WTC11 (cell line): ENCODE measurements around the gene LDHB. TPM values are rescaled to one million over a fixed set of nuclear protein-coding genes. Genes with fewer than 3 reads are reported as not detected.

ENCODE experiments used
- ATAC-seq: fragments of 200-7000 bp; cut with Tn5 transposase; 2 replicates; pipeline ENCODE4 v1.10.0; 2021; ENCODE audit warnings: mild to moderate bottlenecking, moderate library complexity
- CTCF ChIA-PET: fragments of 300-600 bp; sonication (Branson Sonifier 250); formaldehyde crosslinking; loops from one replicate; lab custom pipeline; 2021; ENCODE audit warnings: antibody characterized with exemption; lab: Charles Lee
- POLR2A ChIA-PET: fragments of 350-600 bp; sonication (Branson Sonifier 250); formaldehyde crosslinking; loops from one replicate; lab custom pipeline; 2021; ENCODE audit warnings: antibody characterized with exemption; lab: Charles Lee
- DNase-seq: peaks from one replicate; pipeline ENCODE4 v3.0.0; 2021; ENCODE audit warnings: low spot score
- H3K27ac Mint-ChIP-seq: 2 replicates; pipeline ENCODE4 v1.8.0; 2021; ENCODE audit warnings: mixed read lengths
- H3K27me3 Mint-ChIP-seq: 2 replicates; pipeline ENCODE4 v1.8.0; 2021; ENCODE audit warnings: low read depth, mild to moderate bottlenecking, moderate library complexity, mixed read lengths
- H3K36me3 Mint-ChIP-seq: 2 replicates; pipeline ENCODE4 v1.8.0; 2021; ENCODE audit warnings: mixed read lengths
- H3K4me1 Mint-ChIP-seq: 2 replicates; pipeline ENCODE4 v1.8.0; 2022; ENCODE audit warnings: mixed read lengths
- H3K4me3 Mint-ChIP-seq: 2 replicates; pipeline ENCODE4 v1.8.0; 2021; ENCODE audit warnings: mild to moderate bottlenecking, moderate library complexity, mixed read lengths
- H3K9me3 Mint-ChIP-seq: 2 replicates; pipeline ENCODE4 v1.8.0; 2021; ENCODE audit warnings: mixed read lengths
- CREB1 ChIP-seq: sonication (generic); formaldehyde crosslinking; IDR thresholded peaks from 2 replicates; pipeline ENCODE4 v1.8.0; 2023; ENCODE audit warnings: mild to moderate bottlenecking, missing genetic modification reagents
- HMGXB4 ChIP-seq: sonication (generic); formaldehyde crosslinking; IDR thresholded peaks from 2 replicates; pipeline ENCODE4 v1.8.1; 2023; ENCODE audit warnings: mild to moderate bottlenecking, moderate library complexity, missing genetic modification reagents
- JAZF1 ChIP-seq: fragments of 250-450 bp; sonication (Bioruptor Pico); IDR thresholded peaks from 2 replicates; pipeline ENCODE4 v1.9.0; 2021; ENCODE audit warnings: moderate library complexity, mild to moderate bottlenecking, inconsistent platforms
- JUN ChIP-seq: sonication (generic); formaldehyde crosslinking; IDR thresholded peaks from 2 replicates; pipeline ENCODE4 v1.8.0; 2023; ENCODE audit warnings: mild to moderate bottlenecking, missing genetic modification reagents
- KAT7 ChIP-seq: sonication (generic); formaldehyde crosslinking; IDR thresholded peaks from 2 replicates; pipeline ENCODE4 v1.8.1; 2023; ENCODE audit warnings: missing genetic modification reagents, mild to moderate bottlenecking, borderline replicate concordance
- MXD4 ChIP-seq: fragments of 250-450 bp; sonication (Bioruptor Pico); IDR thresholded peaks from 2 replicates; pipeline ENCODE4 v1.8.0; 2021; ENCODE audit warnings: mild to moderate bottlenecking, moderate library complexity, borderline replicate concordance
- NR1H2 ChIP-seq: sonication (generic); formaldehyde crosslinking; IDR thresholded peaks from 2 replicates; pipeline ENCODE4 v1.9.0; 2021; ENCODE audit warnings: mild to moderate bottlenecking, moderate library complexity, missing genetic modification reagents
- RORB ChIP-seq: fragments of 250-450 bp; sonication (Bioruptor Pico); IDR thresholded peaks from 2 replicates; pipeline ENCODE4 v1.9.0; 2021; ENCODE audit warnings: mild to moderate bottlenecking
- SMAD4 ChIP-seq: sonication (generic); formaldehyde crosslinking; IDR thresholded peaks from 2 replicates; pipeline ENCODE4 v1.8.0; 2022; ENCODE audit warnings: mild to moderate bottlenecking, missing genetic modification reagents
- SOX15 ChIP-seq: fragments of 250-450 bp; sonication (Bioruptor Pico); IDR thresholded peaks from 2 replicates; pipeline ENCODE4 v1.9.0; 2021; ENCODE audit warnings: mild to moderate bottlenecking
- SP1 ChIP-seq: sonication (generic); formaldehyde crosslinking; conservative IDR thresholded peaks from 2 replicates; pipeline ENCODE4 v1.8.1; 2022; ENCODE audit warnings: missing genetic modification reagents
- TCF7 ChIP-seq: sonication (generic); formaldehyde crosslinking; IDR thresholded peaks from 2 replicates; pipeline ENCODE4 v1.8.0; 2022; ENCODE audit warnings: mild to moderate bottlenecking, low read depth, missing genetic modification reagents, moderate library complexity
- ZNF121 ChIP-seq: sonication (generic); formaldehyde crosslinking; IDR thresholded peaks from 2 replicates; pipeline ENCODE4 v1.8.0; 2023; ENCODE audit warnings: missing genetic modification reagents
- ZNF396 ChIP-seq: fragments of 250-450 bp; sonication (Bioruptor Pico); IDR thresholded peaks from 2 replicates; pipeline ENCODE4 v1.8.0; 2021; ENCODE audit warnings: mild to moderate bottlenecking, moderate library complexity, borderline replicate concordance
- ZNF425 ChIP-seq: fragments of 250-450 bp; sonication (Bioruptor Pico); conservative IDR thresholded peaks from 2 replicates; pipeline ENCODE4 v1.9.0; 2021; ENCODE audit warnings: mild to moderate bottlenecking
- ZNF512 ChIP-seq: sonication (generic); formaldehyde crosslinking; IDR thresholded peaks from 2 replicates; pipeline ENCODE4 v1.8.1; 2022; ENCODE audit warnings: missing genetic modification reagents, borderline replicate concordance
- ZNF671 ChIP-seq: fragments of 250-450 bp; sonication (Bioruptor Pico); IDR thresholded peaks from 2 replicates; pipeline ENCODE4 v1.8.0; 2021; ENCODE audit warnings: mild to moderate bottlenecking
- total RNA-seq: library from RNA; stranded (reverse); gene quantifications from 3 replicates; pipeline ENCODE4 v1.2.3, GENCODE V29; 2021
- TF ChIP-seq, protein P1 (sequence below): sonication (generic); formaldehyde crosslinking; IDR thresholded peaks from 2 replicates; pipeline ENCODE4 v1.8.1; 2023; ENCODE audit warnings: mild to moderate bottlenecking, missing genetic modification reagents, moderate library complexity

Gene LDHB
- total RNA-seq, 1 experiment from 2014 or later: 1,504 TPM

DNA sequence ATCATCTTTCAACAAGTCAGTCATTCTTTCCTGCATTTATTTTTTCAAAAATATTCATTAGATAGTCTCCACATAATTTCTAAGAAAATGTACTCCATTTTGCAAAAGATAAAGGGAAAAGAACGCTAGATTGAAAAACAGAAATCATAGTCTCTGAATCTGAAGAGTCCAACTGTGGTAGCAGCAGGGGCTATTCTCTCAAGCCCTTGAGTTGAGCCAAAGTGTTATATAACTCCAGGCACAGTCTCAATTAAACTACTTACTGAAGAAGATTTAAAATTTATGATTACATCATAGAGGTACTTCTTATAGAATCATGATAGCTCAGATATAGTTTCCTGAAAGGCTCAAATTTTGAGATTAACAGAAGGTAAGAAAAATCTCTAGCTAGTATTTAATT is 5.8 kb downstream of the LDHB start:
- no peak for ATAC-seq
- H3K4me1 Mint-ChIP-seq: peaks cover 87% of the 10 kb centered on the region
- CTCF ChIA-PET: interaction anchor here (1.5 kb wide), 1 partner anchor 28 kb away, joined by 3 read pairs; no protein-coding TSS in a partner anchor
- H3K27me3 Mint-ChIP-seq: no peaks in the 10 kb centered on the region
- no peaks in the 10 kb centered on the region for H3K9me3 Mint-ChIP-seq
- POLR2A ChIA-PET: interaction anchor here (1.2 to 1.6 kb wide), 2 partner anchors 122 to 150 kb away, joined by 3 read pairs; partner anchors contain the start of genes GOLT1B, KCNJ8 and RECQL
- peaks cover 95% of the 10 kb centered on the region for H3K36me3 Mint-ChIP-seq
- H3K27ac Mint-ChIP-seq: peak overlapping the region; percentile 41; the same call in 1 of the 2 replicates
- H3K4me3 Mint-ChIP-seq: peak overlapping the region; percentile 12; the same call in 1 of the 2 replicates
- TF ChIP-seq KAT7 (CRISPR knock-in tag) (no peak), SMAD4 (CRISPR knock-in tag) (no peak), SP1 (CRISPR knock-in tag) (no peak), TCF7 (no peak), MXD4 (no peak), JAZF1 (CRISPR knock-in tag) (no peak), JUN (CRISPR knock-in tag) (no peak), HMGXB4 (no peak), ZNF671 (CRISPR knock-in tag) (no peak), SOX15 (CRISPR knock-in tag) (no peak), CREB1 (no peak)
- TF ChIP-seq, all 79 proteins: peak for 0
- DNase-seq: no peak

GRCh38 chr12:21650997-21651396 is 6.6 kb downstream of the LDHB start:
- DNase-seq (no peak), ATAC-seq (no peak)
- H3K27me3 Mint-ChIP-seq: no peaks in the 10 kb centered on the region
- POLR2A ChIA-PET: interaction anchor here (1.6 kb wide), 1 partner anchor 123 kb away, joined by 3 read pairs; the partner anchor contains the start of gene KCNJ8
- TF ChIP-seq RORB (CRISPR knock-in tag) (no peak), ZNF671 (CRISPR knock-in tag) (no peak), NR1H2 (CRISPR knock-in tag) (no peak), ZNF121 (CRISPR knock-in tag) (no peak), ZNF512 (CRISPR knock-in tag) (no peak), MXD4 (no peak), ZNF396 (CRISPR knock-in tag) (no peak), ZNF425 (CRISPR knock-in tag) (no peak)
- TF ChIP-seq, protein P1, sequence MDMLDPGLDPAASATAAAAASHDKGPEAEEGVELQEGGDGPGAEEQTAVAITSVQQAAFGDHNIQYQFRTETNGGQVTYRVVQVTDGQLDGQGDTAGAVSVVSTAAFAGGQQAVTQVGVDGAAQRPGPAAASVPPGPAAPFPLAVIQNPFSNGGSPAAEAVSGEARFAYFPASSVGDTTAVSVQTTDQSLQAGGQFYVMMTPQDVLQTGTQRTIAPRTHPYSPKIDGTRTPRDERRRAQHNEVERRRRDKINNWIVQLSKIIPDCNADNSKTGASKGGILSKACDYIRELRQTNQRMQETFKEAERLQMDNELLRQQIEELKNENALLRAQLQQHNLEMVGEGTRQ (CRISPR knock-in tag): no peak
- 0 out of 2 replicates have a peak overlapping the region, but pooled peaks have one; percentile 12 for H3K4me3 Mint-ChIP-seq
- CTCF ChIA-PET: no interaction called here
- no peaks in the 10 kb centered on the region for H3K9me3 Mint-ChIP-seq
- peaks cover 96% of the 10 kb centered on the region for H3K36me3 Mint-ChIP-seq
- peaks cover 91% of the 10 kb centered on the region for H3K4me1 Mint-ChIP-seq
- peak overlapping the region; percentile 39 for H3K27ac Mint-ChIP-seq
